ENCODE data around the gene CD82. TPM values are rescaled to one million over a fixed set of nuclear protein-coding genes. Genes with fewer than 3 reads are reported as not detected.

Gene CD82
- total RNA-seq, 2 donors from 2014 or later = 6.8 to 17.7 TPM

GRCh38 chr11:44598831-44599230 lies 33.4 kb downstream of the CD82 start:
- DNase-seq (ENCODE audit: low spot score) = no peak
- Histone ChIP-seq H3K4me1 (peaks cover 0 to 63% of the 10 kb centered on the region in 2 donors), H3K27ac (no peak overlapping the region), H3K36me3 (no peaks in the 10 kb centered on the region), H3K27me3 (no peaks in the 10 kb centered on the region), H3K4me3 (no peak overlapping the region), H3K9me3 (no peaks in the 10 kb centered on the region)
- TF ChIP-seq CTCF (IDR thresholded peaks at IDR 0.05) = no peak

GRCh38 chr11:44600261-44600660 lies 34.8 kb downstream of the CD82 start:
- H3K36me3 ChIP-seq = no peaks in the 10 kb centered on the region
- no peak for DNase-seq (ENCODE audit: low spot score)
- TF ChIP-seq CTCF (IDR thresholded peaks at IDR 0.05) = no peak
- H3K27ac ChIP-seq = no peak overlapping the region
- no peak overlapping the region for H3K4me3 ChIP-seq
- H3K4me1 ChIP-seq = peaks cover 0 to 71% of the 10 kb centered on the region in 2 donors
- H3K27me3 ChIP-seq = no peaks in the 10 kb centered on the region
- no peaks in the 10 kb centered on the region for H3K9me3 ChIP-seq

GRCh38 chr11:44600839-44601383 lies 35.4 kb downstream of the CD82 start:
- Histone ChIP-seq H3K36me3 (no peaks in the 10 kb centered on the region), H3K4me3 (no peak overlapping the region), H3K27ac (no peak overlapping the region), H3K27me3 (no peaks in the 10 kb centered on the region), H3K9me3 (no peaks in the 10 kb centered on the region), H3K4me1 (peaks cover 0 to 66% of the 10 kb centered on the region in 2 donors)
- no peak for TF ChIP-seq CTCF (IDR thresholded peaks at IDR 0.05)
- no peak for DNase-seq (ENCODE audit: low spot score)

GRCh38 chr11:44601471-44602370 lies 36.3 kb downstream of the CD82 start:
- no peaks in the 10 kb centered on the region for H3K36me3 ChIP-seq
- peaks cover 0 to 58% of the 10 kb centered on the region in 2 donors for H3K4me1 ChIP-seq
- DNase-seq (ENCODE audit: low spot score) = no peak
- peak overlapping the region in 1 of 2 donors; percentile 36 for H3K27ac ChIP-seq
- H3K4me3 ChIP-seq = no peak overlapping the region
- H3K27me3 ChIP-seq = no peaks in the 10 kb centered on the region
- TF ChIP-seq CTCF (IDR thresholded peaks at IDR 0.05) = no peak
- H3K9me3 ChIP-seq = no peaks in the 10 kb centered on the region

GRCh38 chr11:44602891-44603310 lies 37.4 kb downstream of the CD82 start:
- no peaks in the 10 kb centered on the region for H3K9me3 ChIP-seq
- H3K4me1 ChIP-seq = peaks cover 0 to 47% of the 10 kb centered on the region in 2 donors
- DNase-seq (ENCODE audit: low spot score) = no peak
- H3K27ac ChIP-seq = peak overlapping the region; percentile 9 to 36
- H3K4me3 ChIP-seq = no peak overlapping the region
- no peak for TF ChIP-seq CTCF (IDR thresholded peaks at IDR 0.05)
- H3K27me3 ChIP-seq = no peaks in the 10 kb centered on the region
- no peaks in the 10 kb centered on the region for H3K36me3 ChIP-seq

Measured in right atrium auricular region (tissue), 2 donors.